ENCODE data around the gene STYXL2.

STYXL2 gene

GRCh38 chr1:167136191-167136614 is 42.3 kb downstream of the STYXL2 start:
- TF ChIP-seq CTCF (IDR thresholded peaks at IDR 0.05; ENCODE audit: low read depth, low read length), result no peak
- no peaks in the 10 kb centered on the region for H3K36me3 ChIP-seq
- peaks cover 24% of the 10 kb centered on the region for H3K4me1 ChIP-seq
- H3K9me3 ChIP-seq, result no peaks in the 10 kb centered on the region
- no peak overlapping the region for H3K4me3 ChIP-seq (ENCODE audit: low read depth, low read length)
- H3K27me3 ChIP-seq, result no peaks in the 10 kb centered on the region
- peak; percentile 37 for DNase-seq

- no peak for DNase-seq
- Histone ChIP-seq H3K36me3 (no peaks in the 10 kb centered on the region), H3K27me3 (no peaks in the 10 kb centered on the region), H3K9me3 (no peaks in the 10 kb centered on the region), H3K4me3 (ENCODE audit: low read depth, low read length) (no peak overlapping the region), H3K4me1 (peaks cover 24% of the 10 kb centered on the region)
- no peak for TF ChIP-seq CTCF (IDR thresholded peaks at IDR 0.05; ENCODE audit: low read depth, low read length)
Observed at GRCh38 chr1:167136806-167137205, 42.9 kb downstream of the STYXL2 start.

GRCh38 chr1:167137332-167137781 is 43.5 kb downstream of the STYXL2 start:
- H3K4me3 ChIP-seq (ENCODE audit: low read depth, low read length), result no peak overlapping the region
- TF ChIP-seq CTCF (IDR thresholded peaks at IDR 0.05; ENCODE audit: low read depth, low read length), result no peak
- no peaks in the 10 kb centered on the region for H3K27me3 ChIP-seq
- no peak for DNase-seq
- no peaks in the 10 kb centered on the region for H3K36me3 ChIP-seq
- peaks cover 24% of the 10 kb centered on the region for H3K4me1 ChIP-seq
- H3K9me3 ChIP-seq, result no peaks in the 10 kb centered on the region

- no peak for TF ChIP-seq CTCF (IDR thresholded peaks at IDR 0.05; ENCODE audit: low read depth, low read length)
Observed at GRCh38 chr1:167137793-167138510, 44.1 kb downstream of the STYXL2 start.

GRCh38 chr1:167138703-167139102 is 44.8 kb downstream of the STYXL2 start:
- H3K4me1 ChIP-seq, result peaks cover 24% of the 10 kb centered on the region
- no peaks in the 10 kb centered on the region for H3K9me3 ChIP-seq
- no peak for TF ChIP-seq CTCF (IDR thresholded peaks at IDR 0.05; ENCODE audit: low read depth, low read length)
- no peaks in the 10 kb centered on the region for H3K36me3 ChIP-seq
- no peak for DNase-seq
- no peak overlapping the region for H3K4me3 ChIP-seq (ENCODE audit: low read depth, low read length)
- no peaks in the 10 kb centered on the region for H3K27me3 ChIP-seq

More at GRCh38 chr1:167137793-167138510, 44.1 kb downstream of the STYXL2 start:
- no peak for DNase-seq
- no peaks in the 10 kb centered on the region for H3K27me3 ChIP-seq
- no peaks in the 10 kb centered on the region for H3K36me3 ChIP-seq
- H3K9me3 ChIP-seq, result no peaks in the 10 kb centered on the region
- peaks cover 24% of the 10 kb centered on the region for H3K4me1 ChIP-seq
- H3K4me3 ChIP-seq (ENCODE audit: low read depth, low read length), result no peak overlapping the region

- DNase-seq, result no peak
- H3K9me3 ChIP-seq, result no peaks in the 10 kb centered on the region
- peaks cover 7% of the 10 kb centered on the region for H3K4me1 ChIP-seq
- no peak overlapping the region for H3K4me3 ChIP-seq (ENCODE audit: low read depth, low read length)
- H3K27me3 ChIP-seq, result no peaks in the 10 kb centered on the region
- TF ChIP-seq CTCF (IDR thresholded peaks at IDR 0.05; ENCODE audit: low read depth, low read length), result no peak
- no peaks in the 10 kb centered on the region for H3K36me3 ChIP-seq
Observed at GRCh38 chr1:167141963-167142362, 48.1 kb downstream of the STYXL2 start.
